Measurements from ENCODE around the gene GP1BB.

DNA sequence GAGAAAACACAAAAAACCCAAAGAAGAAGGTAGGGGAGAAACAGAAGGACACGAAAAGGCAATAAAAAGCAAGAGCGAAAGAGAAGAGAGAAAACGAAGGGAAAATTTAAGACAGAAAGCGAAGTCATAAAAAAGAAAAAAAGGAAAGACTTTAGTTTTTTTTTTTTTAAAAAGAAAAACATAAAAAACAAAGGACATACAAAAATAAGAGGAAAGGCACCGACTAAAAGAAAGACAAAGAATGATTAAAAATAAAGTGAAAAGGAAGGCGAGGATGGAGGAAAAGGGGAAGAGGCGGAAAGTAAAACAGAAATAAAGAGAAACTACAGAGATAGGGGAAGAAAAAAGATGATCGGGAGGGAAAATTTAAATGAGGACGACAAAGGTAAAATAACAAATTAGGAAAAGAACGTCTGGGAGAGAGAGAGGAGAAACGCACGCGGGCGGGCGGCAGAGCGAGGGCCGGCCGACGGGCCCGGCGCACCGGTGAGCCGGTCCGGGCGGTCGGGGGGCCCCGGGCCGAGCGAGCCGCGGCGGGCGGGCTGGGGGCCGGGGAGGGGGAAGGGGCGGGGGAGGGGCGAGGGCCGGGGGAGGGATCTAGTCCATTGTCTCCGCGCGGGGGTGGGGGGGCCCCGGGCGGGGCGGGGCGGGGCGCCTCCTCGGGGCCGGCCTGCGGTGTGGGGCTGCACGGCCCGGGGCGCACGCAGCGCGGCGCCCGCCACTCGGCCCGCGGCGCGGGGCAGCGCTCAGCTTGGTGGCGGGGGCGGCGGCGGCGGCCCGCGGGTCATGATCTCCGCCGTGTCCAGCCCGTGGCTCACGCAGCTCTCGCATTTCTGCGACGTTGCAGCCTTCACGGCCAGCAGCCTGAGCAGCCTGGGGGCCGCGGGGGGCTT lies 37.0 kb downstream of the GP1BB start, which contains the start of gene TBX1:
- TF ChIP-seq ELF4 (IDR thresholded peaks at IDR 0.05): no peak
- no peak for TF ChIP-seq BHLHE40 (IDR thresholded peaks at IDR 0.05; ENCODE audit: borderline replicate concordance)
- no peak for TF ChIP-seq SUZ12 (IDR thresholded peaks at IDR 0.05)
- no peak for TF ChIP-seq ZNF384 (IDR thresholded peaks at IDR 0.05)
- no peak for TF ChIP-seq TARDBP (IDR thresholded peaks at IDR 0.05)
- TF ChIP-seq, protein P1, sequence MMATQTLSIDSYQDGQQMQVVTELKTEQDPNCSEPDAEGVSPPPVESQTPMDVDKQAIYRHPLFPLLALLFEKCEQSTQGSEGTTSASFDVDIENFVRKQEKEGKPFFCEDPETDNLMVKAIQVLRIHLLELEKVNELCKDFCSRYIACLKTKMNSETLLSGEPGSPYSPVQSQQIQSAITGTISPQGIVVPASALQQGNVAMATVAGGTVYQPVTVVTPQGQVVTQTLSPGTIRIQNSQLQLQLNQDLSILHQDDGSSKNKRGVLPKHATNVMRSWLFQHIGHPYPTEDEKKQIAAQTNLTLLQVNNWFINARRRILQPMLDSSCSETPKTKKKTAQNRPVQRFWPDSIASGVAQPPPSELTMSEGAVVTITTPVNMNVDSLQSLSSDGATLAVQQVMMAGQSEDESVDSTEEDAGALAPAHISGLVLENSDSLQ (IDR thresholded peaks at IDR 0.05): no peak
- TF ChIP-seq L3MBTL2 (conservative IDR thresholded peaks at IDR 0.05): peak; percentile 51; the same call in 1 of the 2 replicates
- 0 out of 2 replicates have a peak, but pooled peaks have one; percentile 30 for TF ChIP-seq FOXM1 (IDR thresholded peaks at IDR 0.05; ENCODE audit: borderline replicate concordance)
- TF ChIP-seq ARNT (IDR thresholded peaks at IDR 0.05): no peak
- TF ChIP-seq CTBP1 (IDR thresholded peaks at IDR 0.05; ENCODE audit: borderline replicate concordance): no peak
- no peak for TF ChIP-seq FOXA1 (IDR thresholded peaks at IDR 0.05)
- TF ChIP-seq HDGF (IDR thresholded peaks at IDR 0.05; ENCODE audit: borderline replicate concordance): no peak

Measured in HEK293T (cell line).